HepG2 (cell line): Measurements from ENCODE around the gene AZU1. TPM values are rescaled to one million over a fixed set of nuclear protein-coding genes. Genes with fewer than 3 reads are reported as not detected.

Experiments
- CAMTA2 ChIP-seq: sonication (generic); formaldehyde crosslinking; IDR thresholded peaks from 2 replicates; pipeline ENCODE4 v1.4.0; 2020; ENCODE audit warnings: mild to moderate bottlenecking, missing genetic modification reagents, borderline replicate concordance
- E2F2 ChIP-seq: sonication (generic); formaldehyde crosslinking; IDR thresholded peaks from 2 replicates; pipeline ENCODE4 v1.4.0; 2020; ENCODE audit warnings: missing genetic modification reagents, borderline replicate concordance
- HCFC1 ChIP-seq: fragments of 150-350 bp; IDR thresholded peaks from 2 replicates; pipeline ENCODE4 v1.6.1; 2014; ENCODE audit warnings: low read depth, low read length
- KLF13 ChIP-seq: sonication (generic); formaldehyde crosslinking; IDR thresholded peaks from 2 replicates; pipeline ENCODE4 v1.4.0; 2020; ENCODE audit warnings: mild to moderate bottlenecking, missing genetic modification reagents
- KLF9 ChIP-seq: IDR thresholded peaks from 2 replicates; pipeline ENCODE4 v1.6.1; 2016; ENCODE audit warnings: low read depth
- RFX3 ChIP-seq: IDR thresholded peaks from 2 replicates; pipeline ENCODE4 v1.6.1; 2016; ENCODE audit warnings: missing biosample characterization, missing genetic modification reagents
- ZBTB2 ChIP-seq: sonication (generic); formaldehyde crosslinking; IDR thresholded peaks from 2 replicates; pipeline ENCODE4 v1.8.0; 2022; ENCODE audit warnings: low read depth, missing genetic modification reagents
- ZFP36L1 ChIP-seq: sonication (generic); formaldehyde crosslinking; IDR thresholded peaks from 2 replicates; pipeline ENCODE4 v1.8.0; 2022; ENCODE audit warnings: mild to moderate bottlenecking, missing genetic modification reagents, moderate library complexity
- ZFX ChIP-seq: sonication (generic); formaldehyde crosslinking; IDR thresholded peaks from 2 replicates; pipeline ENCODE4 v1.4.0; 2020; ENCODE audit warnings: mild to moderate bottlenecking, low read depth, missing genetic modification reagents, moderate library complexity
- ZNF558 ChIP-seq: sonication (generic); formaldehyde crosslinking; IDR thresholded peaks from 2 replicates; pipeline ENCODE4 v1.9.0; 2022; ENCODE audit warnings: mild to moderate bottlenecking, missing genetic modification reagents, borderline replicate concordance
- ZSCAN22 ChIP-seq: sonication (generic); formaldehyde crosslinking; IDR thresholded peaks from 2 replicates; pipeline ENCODE4 v1.4.0; 2020; ENCODE audit warnings: mild to moderate bottlenecking, missing genetic modification reagents
- polyA plus RNA-seq, 8 experiments: library from polyadenylated mRNA; depleted of rRNA in 3 of 8; stranded (reverse) in 7 of 8; unstranded in 1 of 8; fragments of >200 nt; fragmentation: Illumina TruSeq in 4 of 8; extraction: Trizol in 4 of 8; gene quantifications; 2 replicates each; pipeline versions ENCODE4 v1.2.1 to v1.2.3, GENCODE V29; 2011 to 2016; ENCODE audit warnings: low read depth in 4 of 8, missing spikeins in 1 of 8, mixed read lengths in 1 of 8; ENCODE audit not compliant: insufficient read depth in 1 of 8
- total RNA-seq, 5 experiments: library from RNA; depleted of rRNA; stranded (reverse); fragments of >200 nt; fragmentation: Illumina TruSeq; extraction: Trizol; gene quantifications; 2 replicates each; pipeline ENCODE4 v1.2.3, GENCODE V29; 2016; ENCODE audit warnings: low read depth in 1 of 5
- TF ChIP-seq, protein P1 (sequence below): sonication (generic); formaldehyde crosslinking; IDR thresholded peaks from 2 replicates; pipeline ENCODE4 v1.5.1; 2020; ENCODE audit warnings: mild to moderate bottlenecking, moderate library complexity, missing genetic modification reagents
- TF ChIP-seq, protein P2 (sequence below): sonication (generic); formaldehyde crosslinking; IDR thresholded peaks from 2 replicates; pipeline ENCODE4 v1.5.0; 2020; ENCODE audit warnings: mild to moderate bottlenecking, missing genetic modification reagents, borderline replicate concordance

Gene AZU1
- total and polyA plus RNA-seq, 2 of the 13 experiments (the other 11 are each of a cell fraction or from before 2014, with no cell fraction given), result not detected

- TF ChIP-seq E2F2 (CRISPR knock-in tag), result no peak
- no peak for TF ChIP-seq ZFP36L1 (CRISPR knock-in tag)
- TF ChIP-seq, protein P1, sequence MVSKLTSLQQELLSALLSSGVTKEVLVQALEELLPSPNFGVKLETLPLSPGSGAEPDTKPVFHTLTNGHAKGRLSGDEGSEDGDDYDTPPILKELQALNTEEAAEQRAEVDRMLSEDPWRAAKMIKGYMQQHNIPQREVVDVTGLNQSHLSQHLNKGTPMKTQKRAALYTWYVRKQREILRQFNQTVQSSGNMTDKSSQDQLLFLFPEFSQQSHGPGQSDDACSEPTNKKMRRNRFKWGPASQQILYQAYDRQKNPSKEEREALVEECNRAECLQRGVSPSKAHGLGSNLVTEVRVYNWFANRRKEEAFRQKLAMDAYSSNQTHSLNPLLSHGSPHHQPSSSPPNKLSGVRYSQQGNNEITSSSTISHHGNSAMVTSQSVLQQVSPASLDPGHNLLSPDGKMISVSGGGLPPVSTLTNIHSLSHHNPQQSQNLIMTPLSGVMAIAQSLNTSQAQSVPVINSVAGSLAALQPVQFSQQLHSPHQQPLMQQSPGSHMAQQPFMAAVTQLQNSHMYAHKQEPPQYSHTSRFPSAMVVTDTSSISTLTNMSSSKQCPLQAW (CRISPR knock-in tag), result no peak
- TF ChIP-seq KLF9 (CRISPR knock-in tag), result no peak
- no peak for TF ChIP-seq RFX3
- TF ChIP-seq, protein P2, sequence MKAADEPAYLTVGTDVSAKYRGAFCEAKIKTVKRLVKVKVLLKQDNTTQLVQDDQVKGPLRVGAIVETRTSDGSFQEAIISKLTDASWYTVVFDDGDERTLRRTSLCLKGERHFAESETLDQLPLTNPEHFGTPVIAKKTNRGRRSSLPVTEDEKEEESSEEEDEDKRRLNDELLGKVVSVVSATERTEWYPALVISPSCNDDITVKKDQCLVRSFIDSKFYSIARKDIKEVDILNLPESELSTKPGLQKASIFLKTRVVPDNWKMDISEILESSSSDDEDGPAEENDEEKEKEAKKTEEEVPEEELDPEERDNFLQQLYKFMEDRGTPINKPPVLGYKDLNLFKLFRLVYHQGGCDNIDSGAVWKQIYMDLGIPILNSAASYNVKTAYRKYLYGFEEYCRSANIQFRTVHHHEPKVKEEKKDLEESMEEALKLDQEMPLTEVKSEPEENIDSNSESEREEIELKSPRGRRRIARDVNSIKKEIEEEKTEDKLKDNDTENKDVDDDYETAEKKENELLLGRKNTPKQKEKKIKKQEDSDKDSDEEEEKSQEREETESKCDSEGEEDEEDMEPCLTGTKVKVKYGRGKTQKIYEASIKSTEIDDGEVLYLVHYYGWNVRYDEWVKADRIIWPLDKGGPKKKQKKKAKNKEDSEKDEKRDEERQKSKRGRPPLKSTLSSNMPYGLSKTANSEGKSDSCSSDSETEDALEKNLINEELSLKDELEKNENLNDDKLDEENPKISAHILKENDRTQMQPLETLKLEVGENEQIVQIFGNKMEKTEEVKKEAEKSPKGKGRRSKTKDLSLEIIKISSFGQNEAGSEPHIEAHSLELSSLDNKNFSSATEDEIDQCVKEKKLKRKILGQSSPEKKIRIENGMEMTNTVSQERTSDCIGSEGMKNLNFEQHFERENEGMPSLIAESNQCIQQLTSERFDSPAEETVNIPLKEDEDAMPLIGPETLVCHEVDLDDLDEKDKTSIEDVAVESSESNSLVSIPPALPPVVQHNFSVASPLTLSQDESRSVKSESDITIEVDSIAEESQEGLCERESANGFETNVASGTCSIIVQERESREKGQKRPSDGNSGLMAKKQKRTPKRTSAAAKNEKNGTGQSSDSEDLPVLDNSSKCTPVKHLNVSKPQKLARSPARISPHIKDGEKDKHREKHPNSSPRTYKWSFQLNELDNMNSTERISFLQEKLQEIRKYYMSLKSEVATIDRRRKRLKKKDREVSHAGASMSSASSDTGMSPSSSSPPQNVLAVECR (CRISPR knock-in tag), result peak; percentile 44; the same call in 1 of the 2 replicates
- TF ChIP-seq HCFC1, result no peak
- no peak for TF ChIP-seq CAMTA2 (CRISPR knock-in tag)
- peak; percentile 79 for TF ChIP-seq ZFX
- TF ChIP-seq ZNF558 (CRISPR knock-in tag), result no peak
- TF ChIP-seq KLF13 (CRISPR knock-in tag), result no peak
- TF ChIP-seq ZSCAN22 (CRISPR knock-in tag), result no peak
- TF ChIP-seq ZBTB2 (CRISPR knock-in tag), result no peak
Measured at GRCh38 chr19:788983-789700, 38.5 kb upstream of the AZU1 start (continued).
